HG03571 (cell line): ENCODE results near the gene STARD10.
"Not testable (repeated sequence)": the region's sequence is repeated elsewhere in the genome, so short reads cannot be mapped to it uniquely, and the experiment has no call there.

Source experiments
- ATAC-seq: cut with Tn5 transposase; IDR thresholded peaks from one replicate; pipeline ENCODE4 v1.9.1; 2021; ENCODE audit not compliant: unreplicated experiment

STARD10 gene, protein sequence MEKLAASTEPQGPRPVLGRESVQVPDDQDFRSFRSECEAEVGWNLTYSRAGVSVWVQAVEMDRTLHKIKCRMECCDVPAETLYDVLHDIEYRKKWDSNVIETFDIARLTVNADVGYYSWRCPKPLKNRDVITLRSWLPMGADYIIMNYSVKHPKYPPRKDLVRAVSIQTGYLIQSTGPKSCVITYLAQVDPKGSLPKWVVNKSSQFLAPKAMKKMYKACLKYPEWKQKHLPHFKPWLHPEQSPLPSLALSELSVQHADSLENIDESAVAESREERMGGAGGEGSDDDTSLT

DNA sequence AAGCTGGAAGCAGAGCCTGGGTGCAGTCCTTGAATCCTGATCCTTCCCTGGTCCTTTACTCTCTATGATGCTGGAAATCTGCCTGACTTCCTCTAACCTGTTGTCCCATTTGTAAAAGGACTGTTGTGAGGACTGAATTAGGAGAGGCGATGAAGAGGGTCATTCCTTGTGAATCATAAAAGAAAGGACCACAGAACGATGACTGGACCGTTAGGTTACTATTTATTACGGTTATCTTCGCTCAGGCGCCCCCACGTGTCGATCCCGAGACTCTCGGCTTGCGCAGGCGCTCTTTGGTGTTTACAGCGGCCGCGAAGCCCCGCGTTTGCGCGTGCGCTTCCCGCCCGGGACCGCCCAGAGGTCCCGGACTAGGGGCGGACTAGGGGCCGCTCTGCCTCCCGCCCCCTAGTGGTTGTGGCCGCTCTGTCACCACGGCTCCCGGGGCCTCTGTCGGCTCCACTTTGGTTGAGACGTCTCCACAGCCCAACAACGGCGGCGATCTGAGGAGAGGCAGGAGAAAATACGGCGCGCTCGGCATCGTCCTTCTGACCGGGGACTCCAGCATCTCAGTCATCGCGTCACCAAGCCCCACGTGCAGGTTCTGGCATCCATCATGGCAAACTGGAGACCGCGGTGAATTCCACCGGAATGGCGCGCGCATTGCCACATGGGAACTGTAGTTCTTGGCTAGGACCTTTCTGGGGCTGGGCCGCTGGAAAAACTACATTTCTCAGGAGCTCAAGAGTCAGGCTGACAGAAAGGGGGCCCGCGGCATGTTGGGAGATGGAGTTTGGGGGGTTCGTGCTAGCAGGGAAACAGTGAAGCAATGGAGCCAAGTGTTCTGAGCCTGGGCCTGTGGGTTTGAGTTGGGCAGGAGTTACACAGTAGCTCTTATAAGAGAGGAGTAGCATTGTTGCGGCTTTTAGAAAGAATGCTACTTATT lies at the start of gene STARD10:
TSS of gene STARD10 (minus strand) at position 623 of the 943 bp plus-strand sequence. CDS start 12,866 bp downstream, outside the sequence.
- peak; percentile 88 for ATAC-seq

DNA sequence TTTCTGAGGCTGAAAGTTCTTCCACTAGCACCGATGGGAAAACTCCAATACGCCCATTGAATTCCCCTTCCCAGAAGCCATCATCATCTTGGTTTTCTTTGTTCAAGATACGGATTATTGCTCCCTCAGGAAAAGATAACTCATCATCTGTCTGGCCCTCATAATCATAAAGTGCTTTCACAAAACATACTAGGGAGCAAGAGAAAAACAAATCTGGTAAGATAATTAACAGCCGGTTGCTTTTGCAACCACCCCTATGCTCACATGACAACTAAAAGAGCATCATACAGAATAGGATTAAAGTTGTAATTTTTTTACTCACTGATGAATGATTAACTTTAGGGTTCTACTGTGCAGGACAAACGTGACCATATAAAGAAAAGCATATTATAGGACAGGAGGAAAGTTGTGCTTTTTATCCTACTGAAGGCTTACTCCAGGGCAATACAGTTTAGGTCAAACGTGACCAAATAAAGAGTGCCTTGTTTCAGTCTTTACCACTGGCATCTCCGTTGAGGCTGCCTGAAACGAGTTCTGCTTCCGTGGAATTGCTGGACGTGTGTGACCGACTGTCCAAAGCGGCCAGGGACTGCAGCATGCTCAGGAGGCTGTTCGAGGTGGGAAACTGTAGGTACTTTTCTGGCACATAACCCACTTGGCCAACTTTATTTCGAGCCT lies 48.9 kb upstream of the STARD10 start:
- ATAC-seq: no peak

DNA sequence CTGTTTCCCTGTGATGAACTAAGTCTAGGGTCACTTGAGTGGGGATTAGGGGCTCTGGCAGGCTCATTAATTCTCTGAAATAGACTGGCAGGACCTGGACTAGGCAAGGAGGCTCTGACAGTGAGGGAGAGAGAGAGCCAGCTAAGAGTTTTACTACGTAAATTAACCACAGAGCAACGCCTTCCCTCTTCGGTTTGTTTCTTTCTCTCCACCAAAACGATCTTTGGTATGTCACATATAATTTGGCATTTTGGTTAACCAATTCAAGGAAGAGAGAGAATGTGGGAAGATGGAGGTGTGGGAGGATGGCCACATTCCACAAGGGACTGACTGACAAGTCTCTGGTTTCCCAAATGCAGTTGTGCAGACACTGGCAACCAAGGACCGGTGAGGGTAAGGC lies 48.3 kb upstream of the STARD10 start:
- ATAC-seq: no peak

DNA sequence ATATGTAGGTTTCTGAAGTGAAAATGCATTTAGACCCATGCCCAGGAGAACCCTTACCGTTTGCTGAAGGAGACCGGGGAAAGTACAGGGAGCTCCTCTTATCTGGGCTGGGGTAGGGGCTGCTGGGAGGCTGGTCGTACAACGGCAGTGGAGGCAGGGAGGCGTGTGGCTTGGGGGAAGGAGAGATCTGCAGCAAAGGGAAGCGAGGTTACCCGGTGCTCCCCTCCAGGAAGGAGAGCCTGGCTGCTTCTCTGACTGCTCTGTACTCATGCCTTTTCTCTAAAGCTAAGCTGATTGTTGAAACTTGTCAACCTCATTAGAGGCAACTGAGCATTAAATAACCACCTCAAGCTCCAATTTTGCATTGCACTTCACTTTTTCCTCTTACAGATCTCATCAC lies 47.5 kb upstream of the STARD10 start:
- no peak for ATAC-seq

DNA sequence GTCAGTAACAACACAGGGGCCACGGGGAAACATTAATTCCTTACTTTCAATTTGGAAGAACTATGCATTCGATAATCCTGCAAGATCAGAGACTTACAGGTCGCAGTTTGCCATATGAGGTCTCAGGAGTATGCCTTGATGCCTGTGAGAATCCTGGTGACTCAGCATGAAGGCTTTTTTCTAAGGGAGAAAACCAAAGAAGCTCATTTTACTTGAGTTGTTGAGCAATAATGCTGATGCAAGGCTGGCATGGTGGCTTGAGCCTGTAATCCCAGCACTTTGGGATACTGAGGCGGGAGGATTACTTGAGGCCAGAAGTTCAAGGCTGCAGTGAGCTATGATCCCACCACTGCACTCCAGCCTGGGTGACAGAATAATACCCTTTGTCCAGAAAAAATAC lies 46.9 kb upstream of the STARD10 start:
- ATAC-seq: no peak

DNA sequence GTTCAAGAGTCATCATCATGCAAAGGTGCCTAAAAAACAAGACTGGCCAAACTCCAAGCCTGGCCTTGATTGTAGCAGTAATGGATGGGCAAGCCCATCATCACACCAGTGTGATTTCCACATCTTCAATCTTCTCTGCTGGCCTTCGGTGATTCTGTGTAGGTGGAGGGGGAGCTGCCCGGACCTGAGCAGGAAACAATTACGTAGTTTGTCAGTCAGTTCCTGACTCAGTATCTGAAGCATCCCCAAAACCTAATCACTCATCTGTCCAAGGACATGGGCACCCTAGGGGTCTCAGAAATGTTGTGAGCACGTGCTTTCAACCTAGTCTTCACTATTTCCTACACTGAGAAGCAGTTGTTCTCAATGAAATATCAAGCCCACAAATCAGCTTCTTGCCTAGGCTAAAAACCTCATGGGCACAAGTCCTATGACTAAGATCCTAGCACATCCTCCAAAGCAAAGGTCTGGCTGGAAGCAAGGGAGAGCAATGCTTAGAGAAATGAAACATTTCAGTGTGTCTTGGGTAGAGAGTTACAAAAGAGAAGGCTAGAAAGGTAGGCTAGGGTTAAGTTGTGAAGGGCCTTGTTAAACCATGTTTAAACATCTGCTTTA lies 45.0 kb upstream of the STARD10 start:
- ATAC-seq: no peak

DNA sequence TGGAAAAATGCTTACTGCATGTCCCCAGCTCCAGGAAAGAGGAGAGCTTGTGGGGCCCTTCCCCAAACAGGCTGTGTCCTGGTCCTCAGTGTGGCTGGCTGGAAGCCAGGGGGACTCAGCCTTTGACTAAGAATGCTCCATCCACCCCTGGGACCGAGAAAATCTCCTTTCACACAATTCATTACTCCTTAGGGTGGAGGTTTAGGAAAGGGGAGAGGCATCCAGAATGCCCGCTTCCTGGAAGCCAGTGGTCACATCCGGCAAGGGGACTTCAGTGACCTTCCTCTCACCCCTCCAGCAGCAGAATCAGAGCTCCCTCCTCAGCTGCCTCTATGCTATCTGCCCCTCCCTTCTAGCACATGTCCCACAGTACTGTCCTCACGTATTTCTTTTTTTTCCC lies 42.3 kb upstream of the STARD10 start:
- no peak for ATAC-seq

DNA sequence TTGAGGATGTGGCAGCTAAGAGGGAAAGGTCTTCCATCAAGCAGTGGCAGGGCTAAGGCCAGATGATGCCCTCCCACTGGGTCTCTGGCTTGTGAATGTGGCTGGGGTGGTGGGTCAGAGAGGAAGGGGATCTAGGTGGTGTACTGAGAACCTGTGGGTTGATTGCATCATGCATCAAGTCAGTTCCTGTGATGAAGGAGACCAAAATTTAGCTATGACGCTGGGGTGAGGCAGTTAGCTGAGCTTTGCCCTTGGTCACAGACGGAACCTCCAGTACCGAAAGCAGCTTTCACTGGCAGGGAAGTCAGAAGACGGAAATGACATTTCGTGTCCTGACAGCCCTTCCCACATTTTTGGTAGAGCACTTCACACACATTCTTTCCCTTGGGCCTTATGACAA lies 41.1 kb upstream of the STARD10 start:
- ATAC-seq: no peak

DNA sequence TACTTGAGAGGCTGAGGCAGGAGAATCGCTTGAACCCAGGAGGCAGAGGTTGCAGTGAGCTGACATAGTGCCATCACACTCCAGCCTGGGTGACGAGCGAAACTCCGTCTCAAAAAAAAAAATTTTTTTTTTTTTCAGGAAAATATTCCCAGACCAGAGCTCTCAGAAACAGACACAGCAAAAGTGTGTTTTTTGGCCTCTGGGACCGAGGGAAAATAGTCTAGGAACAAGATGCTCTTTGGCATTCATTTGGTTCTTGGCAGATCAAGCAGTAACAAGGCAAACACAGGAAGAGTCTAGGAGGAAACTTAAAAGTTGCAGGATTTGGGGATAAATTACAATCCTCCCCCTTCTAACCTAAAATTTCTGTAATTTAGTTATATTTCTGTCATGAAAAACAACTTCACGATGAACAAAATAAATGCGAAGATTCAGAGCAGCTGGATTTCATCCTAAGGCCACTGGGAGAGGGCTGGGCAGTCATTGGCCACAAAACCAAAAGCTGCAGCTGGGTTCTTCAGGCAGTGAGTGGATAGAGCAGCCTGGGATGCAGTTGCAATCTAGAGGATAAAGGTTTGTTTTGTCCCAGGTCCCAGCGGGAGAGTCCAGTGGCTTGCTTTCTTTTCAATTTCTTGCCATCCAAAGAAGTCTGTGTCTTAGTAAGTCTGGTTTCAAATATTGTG lies 40.1 kb upstream of the STARD10 start:
- ATAC-seq: no peak

DNA sequence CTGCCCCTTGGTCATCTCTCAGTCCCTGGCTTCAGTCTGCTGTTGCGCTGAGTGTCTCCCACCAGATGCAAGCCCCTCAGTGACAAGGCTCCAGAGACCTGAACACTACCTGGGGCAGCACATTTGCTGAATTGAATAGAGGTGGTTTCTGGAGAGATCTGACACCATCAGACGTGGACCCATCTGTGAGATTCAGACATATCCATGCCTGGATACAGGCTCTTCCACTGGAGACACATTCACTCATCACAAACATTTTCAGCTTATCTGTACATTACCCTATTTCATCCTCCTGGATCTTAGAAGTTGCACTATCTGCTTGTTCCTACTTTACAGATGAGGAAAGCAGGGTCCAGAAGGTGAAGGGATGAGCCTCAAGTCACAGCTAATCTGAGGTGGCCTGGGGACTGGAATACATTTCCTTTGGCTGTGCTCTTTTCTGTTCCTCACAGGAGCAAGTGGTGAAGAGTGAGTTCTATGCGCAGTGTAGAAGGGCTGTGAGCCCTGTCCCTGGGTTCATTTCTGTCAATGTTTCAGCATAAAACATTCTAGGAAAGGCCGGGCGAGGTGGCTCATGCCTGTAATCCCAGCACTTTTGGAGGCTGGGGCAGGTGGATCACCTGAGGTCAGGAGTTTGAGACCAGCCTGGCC lies 39.4 kb upstream of the STARD10 start:
- no peak for ATAC-seq

DNA sequence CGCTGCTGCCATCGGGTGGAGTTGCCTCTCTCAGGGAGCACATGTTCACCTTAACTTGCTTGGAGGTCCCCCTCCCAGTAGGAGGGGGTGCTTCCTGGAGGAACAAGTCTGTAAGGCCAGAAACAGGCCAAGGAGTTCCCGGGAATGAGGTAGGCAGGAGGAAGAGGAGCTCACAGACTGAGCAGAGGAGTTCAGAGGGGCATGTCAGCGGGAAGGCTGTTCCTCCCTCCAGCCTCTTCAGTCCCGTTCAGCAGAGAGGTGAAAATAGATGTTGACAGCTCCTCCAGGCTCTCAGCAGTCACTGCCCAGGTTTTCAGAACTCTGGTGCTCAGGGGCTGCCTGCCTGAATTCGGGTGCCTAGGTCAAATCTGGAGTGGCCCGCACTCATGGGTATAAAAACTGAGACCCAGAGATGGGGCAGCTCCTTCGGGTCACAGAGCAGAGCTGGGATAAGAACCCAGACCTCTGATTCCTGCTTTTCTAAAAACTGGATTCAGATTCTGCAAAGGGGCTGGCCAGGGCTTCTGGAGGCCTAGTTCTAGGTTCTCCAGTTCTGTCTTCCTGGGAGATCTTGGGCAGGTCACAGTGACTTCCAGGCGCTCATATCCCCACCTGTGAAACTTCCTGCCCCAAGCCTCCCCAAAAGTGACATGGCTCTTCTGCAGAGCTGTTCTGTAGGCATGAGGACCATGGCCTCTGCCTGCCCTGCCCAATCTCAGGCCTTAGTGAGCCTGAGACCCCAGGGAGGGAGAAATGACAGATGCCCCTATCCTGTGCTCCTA lies 38.6 kb upstream of the STARD10 start:
- no peak for ATAC-seq

DNA sequence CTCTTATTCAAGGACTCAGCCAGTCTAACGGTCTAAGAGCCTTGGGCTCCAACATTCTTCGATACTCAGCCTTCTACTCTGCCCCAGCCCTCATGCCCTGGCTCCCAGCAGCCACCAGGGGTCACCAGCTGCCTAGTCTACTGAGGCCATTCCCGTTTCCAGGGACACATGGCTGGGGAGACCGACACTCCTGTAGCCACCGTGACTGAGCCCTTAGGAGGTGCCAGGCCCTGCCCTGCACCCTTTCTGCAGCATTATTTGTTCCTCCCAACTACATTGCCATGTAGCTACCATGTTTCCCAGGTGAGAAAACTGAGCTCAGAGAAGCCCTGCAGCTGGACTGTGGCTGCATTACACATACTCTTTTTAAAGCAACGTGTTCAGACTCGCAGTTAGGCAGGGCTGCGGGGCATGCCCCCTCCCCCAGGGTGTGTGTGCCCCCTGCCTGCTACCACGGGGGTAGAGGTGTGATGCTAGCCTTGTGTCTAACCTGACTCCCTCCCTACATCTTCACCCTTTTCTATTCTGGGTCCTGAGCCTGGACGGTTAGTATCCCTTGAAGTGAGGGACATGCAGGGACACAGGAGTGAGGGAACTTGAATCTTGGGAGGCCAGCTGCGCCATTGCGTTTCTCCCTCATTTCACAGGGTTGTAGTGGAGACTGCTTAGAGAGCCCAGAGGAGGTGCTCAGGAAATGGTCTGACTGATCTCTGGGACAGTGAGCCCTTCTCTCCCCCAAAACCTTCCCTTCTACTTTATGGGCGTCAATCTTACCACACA lies 37.9 kb upstream of the STARD10 start:
- ATAC-seq: no peak

DNA sequence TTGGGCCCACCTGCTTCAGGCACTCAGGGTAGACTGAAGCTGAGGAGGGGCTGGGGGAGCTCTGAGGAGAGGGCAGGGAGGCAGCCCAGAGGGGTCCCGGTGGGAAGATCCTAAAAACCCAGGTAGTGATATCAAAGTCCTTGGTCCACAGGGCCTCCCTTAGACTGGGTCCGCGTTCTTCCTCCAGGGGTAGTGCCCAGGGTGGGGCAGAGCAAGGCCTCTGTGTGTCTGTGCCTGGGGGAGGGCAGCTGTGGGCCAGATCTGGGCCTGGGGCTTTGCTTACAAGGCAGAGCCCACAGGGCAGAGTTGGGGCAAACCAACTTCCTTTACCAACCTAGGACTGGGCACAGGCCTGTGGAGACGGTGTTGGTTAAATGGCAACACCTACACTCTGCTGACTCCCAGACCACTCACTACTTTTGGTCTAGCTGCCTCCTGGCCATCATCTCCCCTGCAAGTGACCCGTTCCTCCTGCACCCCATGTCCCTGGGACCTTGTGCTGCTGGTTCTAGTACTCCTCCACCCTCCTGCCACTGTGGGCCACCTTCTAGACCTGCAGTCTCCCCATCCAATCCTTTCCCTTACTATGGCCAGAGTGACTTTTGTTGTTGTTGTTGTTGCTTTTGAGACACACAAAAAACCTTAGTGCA lies 36.2 kb upstream of the STARD10 start:
- ATAC-seq: no peak

DNA sequence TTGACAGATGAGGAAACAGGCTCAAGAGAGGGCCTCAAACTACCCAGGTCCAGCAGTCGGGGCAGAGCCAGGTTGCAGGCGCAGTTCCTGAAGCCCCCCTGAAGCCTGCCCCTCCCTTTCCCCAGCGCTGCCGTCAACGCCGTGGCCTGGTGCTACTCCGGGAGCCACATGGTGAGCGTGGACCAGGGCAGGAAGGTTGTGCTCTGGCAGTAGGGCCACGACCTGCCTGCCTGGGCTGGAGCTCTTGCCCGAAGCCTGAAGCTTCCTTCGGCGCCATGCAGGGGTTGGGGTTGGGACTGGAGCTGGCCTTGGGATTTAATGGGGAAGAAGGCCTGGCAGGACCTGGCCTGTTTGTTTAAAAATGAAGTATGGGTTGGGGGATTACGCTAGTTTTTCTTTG lies 35.3 kb upstream of the STARD10 start:
- no peak for ATAC-seq

DNA sequence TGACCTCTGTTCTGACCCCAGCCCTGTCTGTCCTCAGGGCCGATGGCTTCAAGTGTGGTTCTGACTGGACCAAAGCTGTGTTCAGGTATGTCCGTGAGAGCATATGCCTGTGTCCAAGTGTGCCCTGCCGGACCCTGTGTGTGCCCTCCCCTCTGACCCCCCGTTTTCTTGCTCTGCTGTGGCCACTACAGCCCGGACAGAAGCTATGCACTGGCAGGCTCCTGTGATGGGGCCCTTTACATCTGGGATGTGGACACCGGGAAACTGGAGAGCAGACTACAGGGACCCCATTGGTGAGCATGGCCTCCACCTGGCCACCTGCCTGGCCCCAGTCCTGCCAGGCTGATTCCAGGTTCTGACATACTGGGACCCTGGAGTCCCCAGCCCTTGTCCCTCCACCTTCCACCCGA lies 34.9 kb upstream of the STARD10 start:
- ATAC-seq: no peak

DNA sequence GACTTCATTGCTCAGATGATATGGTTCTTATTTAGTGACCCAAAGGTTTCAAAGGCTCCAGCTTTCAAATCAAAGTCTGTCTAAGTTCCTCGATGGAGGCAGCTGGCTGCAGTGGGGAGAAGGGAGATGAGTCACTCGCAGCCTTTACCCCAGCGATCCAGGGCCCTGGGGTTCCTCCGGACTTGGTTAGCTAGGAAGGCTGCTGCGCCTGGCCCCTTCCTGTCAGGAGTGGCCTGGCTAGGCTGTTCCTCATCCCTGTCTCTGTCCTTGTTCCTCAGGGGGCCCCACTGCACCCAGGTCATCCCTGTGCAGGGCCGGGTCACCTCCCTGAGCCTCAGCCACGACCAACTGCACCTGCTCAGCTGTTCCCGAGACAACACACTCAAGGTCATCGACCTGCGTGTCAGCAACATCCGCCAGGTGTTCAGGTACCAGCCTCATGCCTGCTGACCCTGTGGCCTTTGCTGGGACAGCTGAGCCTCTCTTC lies 34.3 kb upstream of the STARD10 start:
- ATAC-seq: no peak

DNA sequence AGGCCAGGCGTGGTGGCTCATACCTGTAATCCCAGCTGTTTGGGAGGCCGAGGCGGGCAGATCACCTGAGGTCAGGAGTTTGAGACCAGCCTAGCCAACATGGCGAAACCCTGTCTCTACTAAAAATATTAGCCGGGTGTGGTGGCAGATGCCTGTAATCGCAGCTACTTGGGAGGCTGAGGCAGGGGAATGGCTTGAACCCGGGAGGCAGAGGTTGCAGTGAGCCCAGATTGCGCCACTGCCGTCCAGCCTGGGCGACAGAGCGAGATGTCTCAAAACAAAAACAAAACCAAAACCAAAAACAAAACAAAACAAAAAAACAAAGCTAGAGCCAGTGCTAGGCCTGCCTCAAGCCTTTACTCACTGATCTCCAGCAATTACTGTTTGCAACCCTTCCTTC lies 33.8 kb upstream of the STARD10 start:
- ATAC-seq: not testable (repeated sequence)

DNA sequence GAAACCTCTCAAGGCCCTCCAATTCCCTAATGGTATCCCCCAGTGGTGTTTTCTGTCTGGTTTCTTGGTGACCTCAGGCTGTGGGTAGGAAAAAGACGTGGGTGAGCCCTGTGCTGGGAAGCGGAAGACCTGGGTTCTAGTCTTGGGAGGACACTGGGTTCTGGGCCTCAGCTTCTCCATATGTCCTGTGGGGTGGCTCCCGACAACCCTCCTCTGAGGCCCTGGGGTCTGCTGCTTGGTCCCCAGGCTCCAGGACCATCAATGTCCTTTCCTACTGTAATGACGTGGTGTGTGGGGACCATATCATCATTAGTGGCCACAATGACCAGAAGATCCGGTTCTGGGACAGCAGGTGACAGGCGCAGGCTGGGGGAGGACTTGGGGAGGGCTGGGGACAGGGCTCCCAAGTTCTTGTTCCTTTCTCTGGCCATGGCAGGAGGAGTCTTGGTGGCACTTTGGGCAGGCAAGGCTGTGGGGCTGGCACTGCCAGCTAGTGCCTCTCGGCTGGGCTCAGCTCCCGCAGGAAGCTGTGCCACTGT lies 33.2 kb upstream of the STARD10 start:
- ATAC-seq: no peak
